Ovary (tissue), 3 donors: ENCODE results near the gene TCL1B.

ENCODE experiments used
- POLR2A ChIP-seq: fragments of 450-650 bp; IDR thresholded peaks from one replicate; pipeline ENCODE4 v1.6.1; 2017; ENCODE audit warnings: antibody characterized with exemption, mild to moderate bottlenecking, moderate library complexity
- TF ChIP-seq, protein P1 (sequence below), 3 donors: fragments of 450-650 bp in 2 of 3; fragments of 200-600 bp in 1 of 3; IDR thresholded peaks; one replicate each; pipeline versions ENCODE4 v1.5.1 to v1.8.0; 2016 to 2022; ENCODE audit warnings: antibody characterized with exemption in 3 of 3, mild to moderate bottlenecking in 1 of 3
- donor health status: DM: no; HTN: no; CAD: no.

DNA sequence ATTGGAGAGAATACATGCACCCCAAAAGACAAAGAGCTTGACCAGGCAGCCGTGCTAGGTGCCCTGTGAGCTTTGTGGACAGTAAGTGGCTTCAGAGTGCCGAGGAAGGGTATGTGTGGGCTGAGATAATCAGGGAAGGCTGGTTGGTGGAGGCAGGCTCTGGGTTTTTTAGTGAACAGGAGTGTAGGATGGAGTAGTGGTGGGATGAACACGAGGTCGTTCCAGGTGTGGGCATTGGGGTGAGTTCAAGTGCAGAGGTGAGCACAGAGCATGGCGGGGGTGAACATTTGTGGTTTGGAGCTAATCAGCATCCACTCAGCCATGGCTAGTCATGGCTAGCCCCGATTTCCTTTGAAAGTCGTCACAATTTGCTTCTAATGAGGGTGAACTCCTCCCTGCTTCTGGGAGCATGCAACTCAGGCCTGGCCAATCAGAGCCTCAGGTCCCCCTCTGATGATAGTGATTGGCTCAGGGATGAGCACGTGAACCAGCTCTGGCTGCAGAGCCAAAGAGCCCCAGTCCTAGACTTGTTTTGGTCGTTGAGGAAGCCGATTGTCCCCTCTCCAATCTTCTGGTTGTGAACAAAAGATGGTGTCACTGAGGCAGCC is 40.7 kb upstream of the TCL1B start:
- TF ChIP-seq, protein P1, sequence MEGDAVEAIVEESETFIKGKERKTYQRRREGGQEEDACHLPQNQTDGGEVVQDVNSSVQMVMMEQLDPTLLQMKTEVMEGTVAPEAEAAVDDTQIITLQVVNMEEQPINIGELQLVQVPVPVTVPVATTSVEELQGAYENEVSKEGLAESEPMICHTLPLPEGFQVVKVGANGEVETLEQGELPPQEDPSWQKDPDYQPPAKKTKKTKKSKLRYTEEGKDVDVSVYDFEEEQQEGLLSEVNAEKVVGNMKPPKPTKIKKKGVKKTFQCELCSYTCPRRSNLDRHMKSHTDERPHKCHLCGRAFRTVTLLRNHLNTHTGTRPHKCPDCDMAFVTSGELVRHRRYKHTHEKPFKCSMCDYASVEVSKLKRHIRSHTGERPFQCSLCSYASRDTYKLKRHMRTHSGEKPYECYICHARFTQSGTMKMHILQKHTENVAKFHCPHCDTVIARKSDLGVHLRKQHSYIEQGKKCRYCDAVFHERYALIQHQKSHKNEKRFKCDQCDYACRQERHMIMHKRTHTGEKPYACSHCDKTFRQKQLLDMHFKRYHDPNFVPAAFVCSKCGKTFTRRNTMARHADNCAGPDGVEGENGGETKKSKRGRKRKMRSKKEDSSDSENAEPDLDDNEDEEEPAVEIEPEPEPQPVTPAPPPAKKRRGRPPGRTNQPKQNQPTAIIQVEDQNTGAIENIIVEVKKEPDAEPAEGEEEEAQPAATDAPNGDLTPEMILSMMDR (IDR thresholded peaks at IDR 0.05), result no peak
- TF ChIP-seq POLR2A, result no peak
